HG02938 (cell line): ENCODE measurements around the gene RNF169.

Experiments
- ATAC-seq: cut with Tn5 transposase; IDR thresholded peaks from one replicate; pipeline ENCODE4 v1.9.1; 2021; ENCODE audit warnings: mild to moderate bottlenecking, moderate library complexity; ENCODE audit not compliant: unreplicated experiment

The RNF169 gene

GRCh38 chr11:74769055-74769707 lies 20.5 kb downstream of the RNF169 start:
- no peak for ATAC-seq

- ATAC-seq: no peak
Measured at GRCh38 chr11:74770456-74770855, 21.8 kb downstream of the RNF169 start.

DNA sequence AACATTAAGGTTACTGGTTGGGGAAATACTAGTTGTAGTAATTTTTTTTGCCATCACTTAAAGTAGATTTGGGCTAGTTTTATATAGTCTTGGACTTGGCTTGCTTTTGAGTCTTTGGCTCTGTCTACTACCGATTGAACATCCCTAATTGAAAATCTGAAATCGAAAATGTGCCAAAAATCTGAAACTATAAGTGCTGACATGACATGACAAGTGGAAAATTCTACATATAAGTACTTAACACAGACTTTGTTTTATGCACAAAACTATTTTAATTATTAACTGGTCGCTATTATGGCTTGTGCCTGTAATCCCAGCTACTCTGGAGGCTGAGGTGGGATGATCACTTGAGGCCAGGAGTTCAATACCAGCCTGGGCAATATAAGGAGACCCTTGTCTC lies 22.5 kb downstream of the RNF169 start:
- ATAC-seq: no peak

DNA sequence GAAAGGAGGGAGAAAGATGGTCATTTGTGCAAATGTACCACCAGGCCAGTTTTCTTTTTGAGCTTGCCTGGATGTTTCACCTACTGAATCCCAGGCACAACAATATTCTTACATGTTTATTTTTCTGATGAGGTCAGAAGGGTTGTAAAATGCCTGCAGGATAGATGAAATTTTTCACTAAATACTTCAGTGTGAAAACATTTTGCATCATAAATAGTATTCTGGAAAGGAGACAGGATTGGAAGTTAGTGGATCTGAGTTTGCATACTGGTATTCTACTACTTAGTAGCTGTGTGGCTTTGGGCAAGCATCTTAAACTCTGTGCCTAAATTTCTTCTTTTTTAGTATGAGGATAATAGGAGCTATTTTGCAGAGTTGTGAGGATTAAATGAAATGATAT lies 24.8 kb downstream of the RNF169 start:
- ATAC-seq: no peak

DNA sequence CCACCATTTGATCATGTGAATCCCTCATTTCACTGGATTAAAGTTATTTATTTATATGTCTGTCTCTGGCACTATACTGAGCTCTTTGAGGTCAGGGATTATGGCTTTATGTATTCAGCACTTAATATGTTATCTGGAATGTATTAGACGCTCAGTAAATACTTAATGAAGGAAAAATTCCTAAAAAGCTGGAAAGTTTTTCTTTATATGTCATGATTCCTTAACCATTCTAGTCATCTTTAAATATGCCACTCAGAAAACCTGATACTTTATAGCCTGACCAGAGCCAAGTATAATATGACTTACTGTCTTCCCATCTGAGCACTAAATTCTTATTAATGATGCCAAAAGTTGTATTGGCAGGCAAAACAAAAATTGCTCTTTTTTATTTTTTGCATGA lies 27.1 kb downstream of the RNF169 start:
- no peak for ATAC-seq

DNA sequence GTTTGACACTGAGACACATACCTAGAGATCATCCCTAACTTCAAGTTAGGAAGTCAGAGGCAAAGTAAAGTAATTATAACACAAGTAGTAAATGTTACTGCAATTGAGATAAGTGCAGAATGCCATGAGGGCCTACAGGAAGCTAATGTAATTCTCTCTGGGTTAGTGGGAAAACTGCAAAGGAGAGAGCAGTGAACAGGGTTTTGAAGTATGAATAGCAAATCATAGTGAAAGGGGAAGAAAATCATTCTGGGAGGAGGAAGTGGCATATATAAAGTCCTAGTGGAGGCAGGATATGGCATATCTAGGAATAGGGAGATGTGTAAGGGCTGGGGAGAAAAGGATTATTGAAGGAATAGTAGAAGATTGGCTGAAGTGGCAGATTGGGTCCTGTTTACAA lies 27.9 kb downstream of the RNF169 start:
- no peak for ATAC-seq

- no peak for ATAC-seq
Measured at GRCh38 chr11:74777038-74777437, 28.4 kb downstream of the RNF169 start.

DNA sequence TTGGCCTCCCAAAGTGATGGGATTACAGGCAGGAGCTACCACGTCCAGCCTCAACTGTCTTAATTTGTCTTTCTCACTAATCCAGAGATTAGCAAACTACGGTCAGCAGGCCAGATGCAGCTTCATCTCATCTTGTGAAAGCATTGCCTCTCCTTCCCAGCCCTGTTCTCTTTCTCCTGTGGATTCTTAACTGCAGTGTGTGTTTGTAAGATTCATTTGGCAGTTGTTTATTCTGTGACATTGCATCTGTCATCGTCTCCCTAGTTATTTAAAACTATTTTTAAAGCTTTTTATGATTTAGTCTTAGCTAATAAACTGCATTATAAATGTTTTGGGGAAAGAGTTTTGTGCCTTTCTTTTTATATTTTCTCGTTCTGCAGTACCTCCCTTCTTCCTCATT lies 29.2 kb downstream of the RNF169 start:
- ATAC-seq: no peak

DNA sequence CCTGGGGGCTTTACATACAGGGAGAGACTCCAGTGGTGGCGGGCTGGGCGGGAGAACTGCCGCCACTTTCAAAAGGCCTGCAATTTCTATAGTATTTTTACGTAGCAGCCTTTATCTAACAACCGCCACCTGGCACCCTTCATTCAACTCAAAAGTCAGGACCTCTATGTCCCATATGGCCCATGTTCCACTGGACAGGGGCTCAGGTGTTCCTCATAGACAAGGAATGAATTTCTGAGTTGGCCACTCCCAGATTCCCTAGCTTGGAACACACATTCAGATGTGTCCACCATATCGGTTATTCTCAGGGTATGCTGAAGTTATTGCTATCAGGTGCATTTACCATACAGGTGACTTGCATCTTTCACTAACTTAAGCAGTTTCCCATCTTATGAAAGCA lies 29.9 kb downstream of the RNF169 start:
- ATAC-seq: no peak

DNA sequence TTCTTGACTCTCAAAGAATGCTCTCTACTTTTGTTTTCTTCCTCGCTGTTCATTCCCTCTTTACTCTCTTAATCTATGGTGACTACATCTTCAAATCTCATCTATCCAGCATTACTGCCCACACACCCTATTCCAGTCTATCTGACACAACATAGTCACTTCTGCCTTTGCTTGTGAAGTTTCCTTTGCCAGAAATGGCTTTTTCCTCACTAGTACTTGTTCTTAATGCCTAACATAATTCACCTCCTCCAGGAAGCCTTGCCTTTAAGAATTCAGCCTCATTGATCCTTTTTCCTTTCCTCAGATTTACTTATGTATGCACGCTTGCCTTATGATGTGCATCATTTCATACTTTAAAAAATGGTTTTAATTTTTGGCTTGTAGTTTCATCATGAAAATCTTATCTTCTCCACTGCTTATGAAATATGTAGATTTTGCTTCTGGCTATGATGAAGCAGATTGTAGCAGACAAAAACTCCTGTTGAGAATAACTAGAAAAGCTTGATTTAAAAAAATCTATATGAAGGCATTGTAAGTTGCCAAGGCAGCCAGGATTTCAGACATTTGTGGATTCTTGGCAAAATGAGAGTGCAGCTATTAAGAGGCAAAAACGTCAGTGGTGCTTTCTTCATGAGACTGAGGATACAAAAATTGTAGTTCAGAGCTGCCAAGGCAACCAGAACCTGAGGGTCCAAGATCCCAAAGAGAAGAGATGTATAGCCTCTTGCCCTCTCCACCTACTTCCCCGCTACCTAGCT lies 31.8 kb downstream of the RNF169 start:
- no peak for ATAC-seq

GRCh38 chr11:74783241-74783871 lies 34.7 kb downstream of the RNF169 start:
- ATAC-seq: peak; percentile 84

- ATAC-seq: no peak
Measured at GRCh38 chr11:74784234-74784633, 35.6 kb downstream of the RNF169 start.

DNA sequence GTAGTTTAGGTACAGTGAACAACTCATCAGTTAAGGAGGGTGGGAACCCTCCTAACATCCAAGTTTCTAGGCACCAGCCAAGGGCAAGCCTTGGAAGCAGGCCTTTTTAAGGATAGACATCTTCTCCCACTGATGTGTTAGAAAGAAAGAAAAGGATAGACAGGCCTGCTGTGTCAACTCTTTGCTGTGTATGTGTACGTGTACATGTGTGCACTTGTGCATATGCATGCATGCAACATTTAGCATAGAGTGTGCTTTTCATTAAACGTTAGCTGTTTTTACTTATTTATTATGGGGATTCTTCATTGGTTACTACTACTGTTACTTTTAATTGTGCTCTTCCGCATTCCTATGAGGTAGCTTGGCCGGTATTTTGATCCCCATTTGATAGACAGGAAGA lies 36.1 kb downstream of the RNF169 start:
- no peak for ATAC-seq

GRCh38 chr11:74786574-74786973 lies 37.9 kb downstream of the RNF169 start:
- no peak for ATAC-seq

DNA sequence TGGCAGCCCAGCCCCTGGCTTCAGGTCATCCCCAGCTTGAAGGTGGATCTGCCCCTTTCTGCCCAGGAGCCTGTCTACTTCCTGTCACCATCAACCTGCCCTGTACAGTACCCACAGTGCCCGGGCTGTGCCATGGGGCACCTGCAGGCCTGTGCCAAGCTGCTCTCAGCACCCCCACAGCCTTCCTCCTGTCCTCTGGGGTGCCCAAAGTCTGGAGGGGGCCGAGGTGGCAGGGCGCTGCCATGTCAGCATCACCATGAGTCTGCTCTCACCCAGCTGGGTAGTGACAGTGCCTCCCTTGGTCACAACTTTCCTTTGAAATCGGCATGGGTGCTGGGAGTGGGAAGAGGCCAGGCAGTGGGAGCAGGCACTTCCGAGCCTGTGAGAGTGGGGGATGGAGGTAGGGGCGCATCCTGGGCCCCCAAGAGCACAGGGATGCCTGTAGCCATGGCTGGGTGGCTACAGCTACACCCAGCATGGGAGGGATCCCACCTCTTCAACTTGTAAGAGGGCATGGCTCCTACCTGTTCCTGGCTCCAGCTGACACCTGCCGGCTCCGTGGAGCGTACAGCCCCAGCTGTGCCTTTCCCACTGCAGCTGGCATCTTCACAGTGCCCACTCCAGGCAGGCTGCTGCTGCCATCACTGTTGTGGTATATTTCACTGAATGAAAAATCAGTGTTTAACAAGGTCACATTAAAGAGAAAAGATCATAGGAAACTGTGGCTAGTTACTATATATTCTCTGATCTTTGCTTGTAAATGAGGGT lies 42.9 kb downstream of the RNF169 start:
- ATAC-seq: no peak

GRCh38 chr11:74806267-74806666 lies 57.6 kb downstream of the RNF169 start:
- ATAC-seq: no peak

GRCh38 chr11:74809801-74810200 lies 61.2 kb downstream of the RNF169 start:
- no peak for ATAC-seq

GRCh38 chr11:74815966-74816365 lies 67.3 kb downstream of the RNF169 start:
- no peak for ATAC-seq

GRCh38 chr11:74816664-74817063 lies 68.0 kb downstream of the RNF169 start:
- ATAC-seq: no peak

DNA sequence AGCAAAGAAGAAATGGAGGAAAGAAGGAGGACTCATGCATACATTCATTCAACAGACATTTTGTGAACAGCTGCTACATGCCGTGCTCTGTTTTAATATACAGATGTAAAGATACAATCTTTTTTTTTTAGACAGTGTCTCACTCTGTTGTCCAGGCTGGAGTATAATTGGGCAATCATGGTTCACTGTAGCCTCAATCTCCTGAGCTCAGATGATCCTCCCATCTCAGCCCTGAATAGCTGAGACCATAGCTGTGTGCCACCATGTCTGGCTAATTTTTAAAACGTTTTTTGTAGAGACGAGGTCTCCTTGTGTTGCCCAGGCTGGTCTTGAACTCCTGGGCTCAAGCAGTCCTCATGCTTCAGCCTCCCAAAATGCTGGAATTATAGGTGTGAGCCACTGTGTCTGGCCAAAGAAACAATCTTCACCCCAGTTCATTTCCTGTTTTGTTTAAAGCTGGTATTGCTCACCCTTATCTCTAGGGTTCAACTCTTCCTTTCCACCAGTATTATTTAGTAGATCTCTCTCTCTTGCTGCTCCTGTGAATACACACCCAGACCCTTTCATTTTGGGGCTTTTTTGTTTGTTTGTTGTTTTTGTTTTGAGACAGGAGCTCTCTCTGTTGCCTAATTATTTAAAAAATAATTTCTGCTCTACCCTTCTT lies 69.8 kb downstream of the RNF169 start:
- ATAC-seq: no peak

GRCh38 chr11:74819400-74819799 lies 70.8 kb downstream of the RNF169 start:
- ATAC-seq: no peak
